ENCODE results near the gene AP1AR.

DNA sequence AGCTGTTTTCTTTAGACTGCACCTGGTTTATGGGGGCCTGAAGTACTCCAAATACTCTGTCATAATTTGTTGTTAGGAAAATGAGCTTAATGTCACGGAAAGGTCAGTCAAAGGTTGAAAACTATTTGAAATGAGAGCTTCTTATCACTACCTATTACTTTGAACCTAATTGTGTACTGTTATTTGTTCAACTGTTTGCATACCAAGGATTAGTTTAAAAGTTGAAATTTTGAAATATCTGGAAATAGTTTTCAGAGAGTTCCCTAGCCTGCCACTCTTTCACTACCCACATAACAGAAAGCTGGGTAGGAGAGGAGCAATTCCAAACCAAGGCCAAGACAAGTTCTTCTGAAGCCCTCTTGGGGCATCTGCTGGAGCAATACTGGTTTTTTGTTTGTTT lies 28.0 kb upstream of the AP1AR start:
- TF ChIP-seq, protein P1, sequence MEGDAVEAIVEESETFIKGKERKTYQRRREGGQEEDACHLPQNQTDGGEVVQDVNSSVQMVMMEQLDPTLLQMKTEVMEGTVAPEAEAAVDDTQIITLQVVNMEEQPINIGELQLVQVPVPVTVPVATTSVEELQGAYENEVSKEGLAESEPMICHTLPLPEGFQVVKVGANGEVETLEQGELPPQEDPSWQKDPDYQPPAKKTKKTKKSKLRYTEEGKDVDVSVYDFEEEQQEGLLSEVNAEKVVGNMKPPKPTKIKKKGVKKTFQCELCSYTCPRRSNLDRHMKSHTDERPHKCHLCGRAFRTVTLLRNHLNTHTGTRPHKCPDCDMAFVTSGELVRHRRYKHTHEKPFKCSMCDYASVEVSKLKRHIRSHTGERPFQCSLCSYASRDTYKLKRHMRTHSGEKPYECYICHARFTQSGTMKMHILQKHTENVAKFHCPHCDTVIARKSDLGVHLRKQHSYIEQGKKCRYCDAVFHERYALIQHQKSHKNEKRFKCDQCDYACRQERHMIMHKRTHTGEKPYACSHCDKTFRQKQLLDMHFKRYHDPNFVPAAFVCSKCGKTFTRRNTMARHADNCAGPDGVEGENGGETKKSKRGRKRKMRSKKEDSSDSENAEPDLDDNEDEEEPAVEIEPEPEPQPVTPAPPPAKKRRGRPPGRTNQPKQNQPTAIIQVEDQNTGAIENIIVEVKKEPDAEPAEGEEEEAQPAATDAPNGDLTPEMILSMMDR (conservative IDR thresholded peaks at IDR 0.05), result no peak
- TF ChIP-seq EZH2 (IDR thresholded peaks at IDR 0.05; ENCODE audit: low read depth), result no peak

Data from PC-9 (cell line).